CD8-positive, alpha-beta memory T cell (primary cell): ENCODE data around the gene ZBTB7B. TPM values are rescaled to one million over a fixed set of nuclear protein-coding genes. Genes with fewer than 3 reads are reported as not detected.

Experiments
- CTCF ChIA-PET: fragments of 350-600 bp; sonication (Branson Sonifier 250); formaldehyde crosslinking; loops from one replicate; lab custom pipeline; 2021; ENCODE audit warnings: antibody characterized with exemption; lab: Charles Lee
- POLR2A ChIA-PET: fragments of 350-600 bp; sonication (Branson Sonifier 250); formaldehyde crosslinking; loops from one replicate; lab custom pipeline; 2021; ENCODE audit warnings: antibody characterized with exemption; lab: Charles Lee
- DNase-seq, 5 donors: peaks; one replicate each; pipeline versions ENCODE4 v3.0.0 to v3.0.0-alpha.2; 2020 to 2022; ENCODE audit warnings: mixed read lengths in 1 of 5
- H3K27ac ChIP-seq: one replicate; pipeline ENCODE4 v1.7.0; 2013; ENCODE audit warnings: low read depth, mild to moderate bottlenecking, low read length, moderate library complexity
- H3K27me3 ChIP-seq: 2 replicates; pipeline ENCODE4 v1.7.0; 2013; ENCODE audit warnings: low read length, mild to moderate bottlenecking; ENCODE audit not compliant: insufficient read depth, poor library complexity, severe bottlenecking
- H3K36me3 ChIP-seq: 2 replicates; pipeline ENCODE4 v1.7.0; 2013; ENCODE audit warnings: mild to moderate bottlenecking, low read length, moderate library complexity; ENCODE audit not compliant: insufficient read depth
- H3K4me1 ChIP-seq: 2 replicates; pipeline ENCODE4 v1.7.0; 2013; ENCODE audit warnings: mild to moderate bottlenecking, low read length, moderate library complexity; ENCODE audit not compliant: insufficient read depth
- H3K4me3 ChIP-seq: 2 replicates; pipeline ENCODE4 v1.7.0; 2013; ENCODE audit warnings: mild to moderate bottlenecking, low read length
- H3K9me3 ChIP-seq: 2 replicates; pipeline ENCODE4 v1.7.0; 2013; ENCODE audit warnings: mild to moderate bottlenecking, low read length
- H3K27ac Mint-ChIP-seq, 8 donors: one replicate each; pipeline ENCODE4 v1.8.0; 2020 to 2021; ENCODE audit warnings: mixed read lengths in 8 of 8, mild to moderate bottlenecking in 6 of 8, inconsistent platforms in 3 of 8, moderate library complexity in 3 of 8
- H3K27me3 Mint-ChIP-seq, 2 donors: one replicate each; pipeline ENCODE4 v1.8.0; 2020 to 2021; ENCODE audit warnings: mixed read lengths in 2 of 2, mild to moderate bottlenecking in 1 of 2, moderate library complexity in 1 of 2
- H3K36me3 Mint-ChIP-seq, 3 donors: one replicate each; pipeline ENCODE4 v1.8.0; 2020 to 2021; ENCODE audit warnings: mixed read lengths in 3 of 3, inconsistent platforms in 1 of 3, mild to moderate bottlenecking in 1 of 3
- H3K4me1 Mint-ChIP-seq, 3 donors: one replicate each; pipeline ENCODE4 v1.8.0; 2020 to 2021; ENCODE audit warnings: mixed read lengths in 3 of 3, inconsistent platforms in 1 of 3, mild to moderate bottlenecking in 1 of 3
- H3K4me3 Mint-ChIP-seq, 7 donors: one replicate each; pipeline ENCODE4 v1.8.0; 2020 to 2021; ENCODE audit warnings: mixed read lengths in 7 of 7, mild to moderate bottlenecking in 6 of 7, moderate library complexity in 4 of 7, inconsistent platforms in 2 of 7
- H3K9me3 Mint-ChIP-seq, 5 donors: one replicate each; pipeline ENCODE4 v1.8.0; 2020 to 2022; ENCODE audit warnings: mixed read lengths in 5 of 5, mild to moderate bottlenecking in 3 of 5, moderate library complexity in 2 of 5, inconsistent platforms in 1 of 5
- polyA plus RNA-seq: library from polyadenylated mRNA; unstranded; fragments of 300-500 nt; fragmentation: Illumina TruSeq; gene quantifications from one replicate; pipeline ENCODE4 v1.2.3, GENCODE V29; 2021
- total RNA-seq, 2 experiments: library from RNA; stranded (reverse); gene quantifications; one replicate each; pipeline ENCODE4 v1.2.3, GENCODE V29; 2021

ZBTB7B gene
- total and polyA plus RNA-seq, 3 experiments from 2014 or later = 3.3 to 34.7 (median 33.2) TPM

DNA sequence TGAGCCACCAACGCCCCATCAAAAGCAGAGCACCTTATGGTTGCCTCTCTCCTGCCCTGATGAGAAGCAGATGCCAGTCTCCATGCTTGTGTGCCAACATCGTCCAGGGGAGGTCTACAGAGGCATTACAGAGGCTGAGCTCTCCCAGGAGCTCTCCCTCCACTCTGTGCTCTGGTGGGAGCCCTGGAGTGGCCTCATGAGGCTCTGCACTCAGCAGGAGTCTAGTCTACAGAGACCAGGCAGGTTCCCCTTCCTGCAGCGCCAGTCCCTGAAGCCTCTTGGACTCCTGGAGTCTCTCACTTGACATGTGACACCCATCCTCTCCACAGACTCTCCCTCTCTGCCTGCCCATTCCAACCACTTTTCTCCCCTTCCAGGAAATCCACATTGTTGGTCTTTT lies 34.4 kb downstream of the ZBTB7B start:
- Mint-ChIP-seq H3K4me3 (no peak overlapping the region), H3K36me3 (no peaks in the 10 kb centered on the region), H3K4me1 (no peaks in the 10 kb centered on the region), H3K27ac (no peak overlapping the region), H3K27me3 (peaks cover 5 to 19% of the 10 kb centered on the region in 2 donors), H3K9me3 (no peaks in the 10 kb centered on the region)
- CTCF ChIA-PET = interaction anchor here (0.6 to 2.7 kb wide), 3 partner anchors 19 to 49 kb away, joined by 3 to 12 read pairs (median 5); no protein-coding TSS in a partner anchor
- DNase-seq = no peak
- POLR2A ChIA-PET = interaction anchor here (0.7 kb wide), 1 partner anchor 117 kb away, joined by 6 read pairs; no protein-coding TSS in a partner anchor
- H3K36me3 ChIP-seq = no peaks in the 10 kb centered on the region
- H3K9me3 ChIP-seq = no peaks in the 10 kb centered on the region
- H3K4me3 ChIP-seq = no peak overlapping the region
- H3K4me1 ChIP-seq = no peaks in the 10 kb centered on the region
- no peaks in the 10 kb centered on the region for H3K27me3 ChIP-seq
- no peak overlapping the region for H3K27ac ChIP-seq

DNA sequence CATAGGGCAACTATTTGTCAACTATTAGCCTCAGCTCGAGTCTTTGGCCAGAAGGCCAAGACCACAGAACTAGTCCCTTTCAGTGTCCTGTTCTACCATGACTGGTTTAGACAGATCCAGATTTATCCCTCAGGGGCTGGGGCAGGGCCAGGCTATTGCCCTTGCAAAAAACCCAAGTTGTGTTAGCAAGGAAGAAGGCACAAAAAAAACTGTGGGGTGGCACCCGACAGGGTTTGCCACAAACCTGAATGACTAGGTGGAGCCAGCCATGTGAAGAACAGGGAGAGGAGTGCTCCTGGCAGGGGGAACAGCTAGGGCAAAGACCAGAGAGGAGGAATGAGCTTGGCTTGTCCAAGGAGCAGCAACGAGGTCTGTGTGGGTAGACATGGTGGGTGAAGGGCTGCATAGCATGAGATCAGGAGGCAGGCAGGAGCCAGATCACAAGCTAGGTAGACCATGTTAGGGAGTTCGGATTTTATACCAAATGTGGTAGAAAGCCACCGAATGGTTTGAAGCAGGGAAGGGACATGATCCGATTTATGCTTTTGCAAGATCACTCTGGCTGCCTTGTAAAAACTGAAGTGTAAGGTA lies 35.3 kb downstream of the ZBTB7B start:
- Histone ChIP-seq H3K4me1 (no peaks in the 10 kb centered on the region), H3K4me3 (no peak overlapping the region), H3K27me3 (no peaks in the 10 kb centered on the region), H3K36me3 (no peaks in the 10 kb centered on the region), H3K27ac (no peak overlapping the region), H3K9me3 (no peaks in the 10 kb centered on the region)
- no peaks in the 10 kb centered on the region for H3K9me3 Mint-ChIP-seq
- no peak for DNase-seq
- H3K27me3 Mint-ChIP-seq = peaks cover 5 to 23% of the 10 kb centered on the region in 2 donors
- H3K36me3 Mint-ChIP-seq = no peaks in the 10 kb centered on the region
- CTCF ChIA-PET = interaction anchor here (0.6 to 2.7 kb wide), 5 partner anchors 13 to 54 kb away, joined by 3 to 12 read pairs (median 5); partner anchors contain the start of gene ADAM15
- POLR2A ChIA-PET = interaction anchor here (0.7 kb wide), 1 partner anchor 117 kb away, joined by 6 read pairs; no protein-coding TSS in a partner anchor
- H3K4me1 Mint-ChIP-seq = no peaks in the 10 kb centered on the region
- H3K27ac Mint-ChIP-seq = peak overlapping the region in 1 of 8 donors; percentile 40
- no peak overlapping the region for H3K4me3 Mint-ChIP-seq

DNA sequence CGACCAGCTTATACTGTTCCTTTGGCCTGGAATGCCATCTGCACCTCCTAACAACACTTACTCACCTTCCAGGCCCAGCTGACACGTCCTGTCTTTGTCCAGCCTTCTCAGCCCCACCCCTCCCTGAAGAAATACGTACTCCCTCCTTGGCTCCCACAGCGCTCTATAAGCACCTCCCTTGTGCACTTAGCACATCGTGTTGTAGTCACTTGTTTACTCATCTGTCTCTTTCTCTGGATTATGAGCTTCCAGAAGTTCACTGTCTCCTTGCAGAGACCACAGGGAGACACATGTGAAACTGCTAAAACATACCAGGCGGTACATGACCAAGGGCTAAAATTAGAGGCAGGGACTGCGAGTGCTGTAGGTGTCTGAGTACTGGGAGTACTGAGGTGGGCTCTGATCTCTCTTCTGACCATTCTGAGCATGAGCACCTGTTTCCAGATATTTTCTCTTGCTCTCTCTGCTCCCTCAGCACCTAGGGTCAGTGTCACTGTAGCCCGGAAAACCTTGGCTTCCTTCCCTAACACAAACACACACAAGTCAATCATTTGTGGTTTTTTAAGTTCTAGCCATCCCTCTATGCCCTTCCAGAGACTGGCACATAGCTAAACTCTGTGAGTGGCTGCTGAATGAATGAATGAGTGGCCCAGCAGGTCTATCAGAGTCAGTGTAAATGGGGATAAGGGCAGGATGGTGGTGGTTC lies 36.2 kb downstream of the ZBTB7B start:
- Mint-ChIP-seq H3K4me3 (no peak overlapping the region), H3K36me3 (no peaks in the 10 kb centered on the region), H3K9me3 (no peaks in the 10 kb centered on the region), H3K27ac (peak overlapping the region in 3 of 8 donors; percentile 9 to 70 (median 42)), H3K4me1 (no peaks in the 10 kb centered on the region), H3K27me3 (peaks cover 5 to 23% of the 10 kb centered on the region in 2 donors)
- ChIA-PET CTCF (interaction anchor here (1.3 to 2.7 kb wide), 4 partner anchors 12 to 53 kb away, joined by 5 to 12 read pairs (median 5); partner anchors contain the start of gene ADAM15), POLR2A (no interaction called here)
- Histone ChIP-seq H3K36me3 (no peaks in the 10 kb centered on the region), H3K4me1 (no peaks in the 10 kb centered on the region), H3K27ac (no peak overlapping the region), H3K4me3 (no peak overlapping the region), H3K9me3 (no peaks in the 10 kb centered on the region), H3K27me3 (no peaks in the 10 kb centered on the region)
- DNase-seq = no peak

DNA sequence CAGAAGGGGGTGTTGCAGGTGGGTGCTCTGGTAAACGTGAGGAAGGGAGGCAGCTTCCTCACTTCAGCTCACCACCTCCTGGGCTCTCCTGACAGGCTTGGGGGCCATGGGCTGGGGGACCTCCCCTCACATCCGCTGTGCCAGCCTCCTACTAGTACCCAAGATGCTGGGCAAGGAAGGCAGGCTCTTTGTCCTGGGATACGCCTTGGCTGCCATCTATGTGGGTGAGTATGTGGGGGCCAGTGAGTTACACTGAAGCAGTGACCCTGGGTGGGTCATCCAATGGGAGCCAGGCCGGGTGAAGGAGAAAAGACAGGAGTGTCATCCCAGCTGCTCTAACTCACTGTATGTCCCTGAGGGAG lies 36.7 kb downstream of the ZBTB7B start:
- H3K27ac ChIP-seq = no peak overlapping the region
- H3K4me3 ChIP-seq = no peak overlapping the region
- no peaks in the 10 kb centered on the region for H3K4me1 Mint-ChIP-seq
- no peak overlapping the region for H3K27ac Mint-ChIP-seq
- H3K9me3 Mint-ChIP-seq = no peaks in the 10 kb centered on the region
- no peaks in the 10 kb centered on the region for H3K9me3 ChIP-seq
- no peaks in the 10 kb centered on the region for H3K36me3 ChIP-seq
- no peaks in the 10 kb centered on the region for H3K4me1 ChIP-seq
- no peak overlapping the region for H3K4me3 Mint-ChIP-seq
- CTCF ChIA-PET = interaction anchor here (1.3 to 2.7 kb wide), 3 partner anchors 12 to 52 kb away, joined by 5 to 12 read pairs (median 5); partner anchors contain the start of gene ADAM15
- DNase-seq = no peak
- H3K36me3 Mint-ChIP-seq = no peaks in the 10 kb centered on the region
- POLR2A ChIA-PET = no interaction called here
- H3K27me3 Mint-ChIP-seq = peaks cover 3 to 23% of the 10 kb centered on the region in 2 donors
- H3K27me3 ChIP-seq = no peaks in the 10 kb centered on the region

DNA sequence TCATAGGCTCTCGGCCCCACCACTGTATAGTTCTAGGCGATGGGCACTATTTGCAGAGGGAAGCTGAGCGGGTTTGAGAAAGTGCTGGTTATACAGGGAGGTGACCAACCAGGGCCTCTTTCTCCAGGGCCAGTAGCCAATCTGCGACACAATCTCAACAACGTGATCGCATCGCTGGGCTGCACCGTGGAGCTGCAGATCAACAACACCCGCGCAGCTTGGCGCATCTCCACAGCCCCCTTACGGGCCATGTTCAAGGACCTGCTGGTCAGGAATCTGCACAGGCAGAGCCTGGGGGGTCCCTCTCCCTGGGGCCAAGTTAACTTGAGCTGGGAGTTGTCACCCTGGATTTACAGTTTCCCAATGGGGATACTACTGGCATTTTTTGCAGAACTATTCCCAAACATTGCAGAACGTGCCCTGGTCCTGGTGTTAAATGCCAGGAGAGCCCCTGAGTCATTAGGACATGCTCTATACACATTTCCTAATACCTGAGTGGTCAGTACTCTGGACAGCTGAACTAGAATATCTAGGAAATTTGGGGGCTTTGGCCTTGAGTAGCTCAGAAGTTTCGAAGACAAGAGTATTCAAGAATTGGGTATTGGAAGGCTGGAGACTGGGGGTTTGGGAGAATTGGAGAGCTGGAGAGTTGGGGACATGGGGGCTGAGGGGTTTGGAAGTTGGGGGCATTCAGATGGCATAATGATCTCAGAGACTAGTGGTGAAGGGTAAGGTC lies 37.9 kb downstream of the ZBTB7B start:
- ChIA-PET POLR2A (no interaction called here), CTCF (interaction anchor here (0.7 to 10.2 kb wide), 6 partner anchors 9 to 85 kb away, joined by 3 to 172 read pairs (median 5); partner anchors contain the start of genes ADAM15, EFNA4 and PBXIP1)
- Mint-ChIP-seq H3K4me1 (peaks cover 0 to 5% (median 0%) of the 10 kb centered on the region in 3 donors), H3K36me3 (no peaks in the 10 kb centered on the region), H3K9me3 (no peaks in the 10 kb centered on the region), H3K4me3 (no peak overlapping the region), H3K27me3 (peaks cover 5 to 18% of the 10 kb centered on the region in 2 donors), H3K27ac (no peak overlapping the region)
- H3K9me3 ChIP-seq = no peaks in the 10 kb centered on the region
- no peak for DNase-seq
- H3K27ac ChIP-seq = no peak overlapping the region
- no peaks in the 10 kb centered on the region for H3K4me1 ChIP-seq
- no peaks in the 10 kb centered on the region for H3K27me3 ChIP-seq
- no peak overlapping the region for H3K4me3 ChIP-seq
- H3K36me3 ChIP-seq = no peaks in the 10 kb centered on the region

DNA sequence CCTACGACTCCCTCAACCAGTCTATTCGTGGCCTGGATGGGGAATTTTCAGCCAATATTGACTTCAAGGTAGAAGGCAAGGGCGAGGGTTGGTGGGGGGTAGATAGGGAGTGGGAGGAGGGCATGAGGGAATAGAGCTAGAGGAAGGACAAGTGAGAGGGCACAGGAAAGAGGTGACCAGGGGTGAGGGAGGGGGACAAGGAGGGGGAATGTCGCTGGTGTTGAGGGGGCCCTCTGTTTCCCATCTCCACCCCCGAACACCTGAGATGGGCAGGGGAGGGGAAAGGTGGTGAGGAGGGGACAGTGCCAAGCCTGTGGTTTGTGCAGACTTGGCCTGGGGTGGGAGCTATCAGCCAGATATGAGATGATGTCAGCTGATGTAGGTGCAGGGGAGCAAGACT lies 40.2 kb downstream of the ZBTB7B start:
- H3K36me3 Mint-ChIP-seq = no peaks in the 10 kb centered on the region
- peaks cover 4 to 18% of the 10 kb centered on the region in 2 donors for H3K27me3 Mint-ChIP-seq
- peaks cover 0 to 5% (median 0%) of the 10 kb centered on the region in 3 donors for H3K4me1 Mint-ChIP-seq
- POLR2A ChIA-PET = no interaction called here
- Histone ChIP-seq H3K4me3 (no peak overlapping the region), H3K4me1 (no peaks in the 10 kb centered on the region), H3K27ac (no peak overlapping the region), H3K36me3 (no peaks in the 10 kb centered on the region), H3K9me3 (no peaks in the 10 kb centered on the region), H3K27me3 (no peaks in the 10 kb centered on the region)
- no peaks in the 10 kb centered on the region for H3K9me3 Mint-ChIP-seq
- CTCF ChIA-PET = interaction anchor here (0.6 to 10.2 kb wide), 5 partner anchors 16 to 158 kb away, joined by 3 to 172 read pairs (median 12); partner anchors contain the start of genes EFNA4 and FLAD1
- H3K4me3 Mint-ChIP-seq = no peak overlapping the region
- no peak overlapping the region for H3K27ac Mint-ChIP-seq
- DNase-seq = no peak

DNA sequence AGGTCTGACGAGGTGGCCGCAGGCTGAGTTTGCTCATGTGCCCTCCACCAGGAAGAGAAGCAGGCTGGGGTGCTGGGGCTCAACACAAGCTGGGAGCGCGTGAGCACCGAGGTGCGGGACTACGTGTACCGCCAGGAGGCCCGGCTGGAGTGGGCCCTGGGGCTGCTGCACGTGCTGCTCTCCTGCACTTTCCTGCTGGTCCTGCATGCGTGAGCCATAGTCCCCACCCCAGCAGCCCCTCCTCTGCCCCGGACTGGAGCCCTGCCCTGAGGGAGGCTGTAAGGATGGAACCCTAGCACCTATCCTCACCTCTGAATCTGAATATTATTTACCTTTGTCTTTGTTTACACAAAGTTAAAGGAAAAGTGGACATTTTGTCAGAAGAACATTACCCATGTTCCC lies 40.7 kb downstream of the ZBTB7B start:
- Histone ChIP-seq H3K27ac (no peak overlapping the region), H3K27me3 (no peaks in the 10 kb centered on the region), H3K36me3 (no peaks in the 10 kb centered on the region), H3K9me3 (no peaks in the 10 kb centered on the region), H3K4me3 (no peak overlapping the region), H3K4me1 (no peaks in the 10 kb centered on the region)
- H3K36me3 Mint-ChIP-seq = no peaks in the 10 kb centered on the region
- peaks cover 3 to 16% of the 10 kb centered on the region in 2 donors for H3K27me3 Mint-ChIP-seq
- CTCF ChIA-PET = interaction anchor here (0.8 to 10.2 kb wide), 13 partner anchors 10 to 484 kb away, joined by 3 to 172 read pairs (median 7); partner anchors contain the start of genes DCST1, DCST2, EFNA4 and FLAD1
- H3K27ac Mint-ChIP-seq = no peak overlapping the region
- no peak overlapping the region for H3K4me3 Mint-ChIP-seq
- no peak for DNase-seq
- POLR2A ChIA-PET = no interaction called here
- H3K4me1 Mint-ChIP-seq = peaks cover 0 to 5% (median 0%) of the 10 kb centered on the region in 3 donors
- H3K9me3 Mint-ChIP-seq = no peaks in the 10 kb centered on the region
